MG63 (cell line): Measurements from ENCODE around the gene RBMS3. TPM values are rescaled to one million over a fixed set of nuclear protein-coding genes. Genes with fewer than 3 reads are reported as not detected.

ENCODE experiments used
- DNase-seq: peaks from one replicate; pipeline ENCODE4 v3.0.0-alpha.2; 2020
- H3K27me3 ChIP-seq: fragments of 250-450 bp; sonication (Bioruptor Pico); 2 replicates; pipeline ENCODE4 v1.5.1; 2020; ENCODE audit warnings: mild to moderate bottlenecking, moderate library complexity
- H3K36me3 ChIP-seq: fragments of 250-450 bp; sonication (Bioruptor Pico); 2 replicates; pipeline ENCODE4 v1.5.1; 2020; ENCODE audit warnings: mild to moderate bottlenecking, moderate library complexity
- H3K4me3 ChIP-seq: fragments of 250-450 bp; sonication (Bioruptor Pico); 2 replicates; pipeline ENCODE4 v1.5.1; 2020; ENCODE audit warnings: mild to moderate bottlenecking, moderate library complexity
- H3K9me3 ChIP-seq: fragments of 250-450 bp; sonication (Bioruptor Pico); 2 replicates; pipeline ENCODE4 v1.5.1; 2020; ENCODE audit warnings: mild to moderate bottlenecking, moderate library complexity
- total RNA-seq: library from RNA; depleted of rRNA; stranded (reverse); fragments of >200 nt; shearing (Covaris generic); gene quantifications from 2 replicates; pipeline ENCODE4 v1.2.3, GENCODE V29; 2014; ENCODE audit warnings: low replicate concordance

The RBMS3 gene
- total RNA-seq, 1 experiment from 2014 or later = 12.0 TPM

GRCh38 chr3:29290596-29290995, 9.7 kb downstream of the RBMS3 start:
- Histone ChIP-seq H3K9me3 (no peaks in the 10 kb centered on the region), H3K36me3 (peaks cover 6% of the 10 kb centered on the region; the same call in 1 of the 2 replicates), H3K27me3 (no peaks in the 10 kb centered on the region), H3K4me3 (no peak overlapping the region)
- DNase-seq = no peak

- Histone ChIP-seq H3K4me3 (no peak overlapping the region), H3K9me3 (no peaks in the 10 kb centered on the region), H3K27me3 (no peaks in the 10 kb centered on the region), H3K36me3 (peaks cover 6% of the 10 kb centered on the region; the same call in 1 of the 2 replicates)
- no peak for DNase-seq
Measured at GRCh38 chr3:29291260-29291981, 10.6 kb downstream of the RBMS3 start.

- H3K9me3 ChIP-seq = no peaks in the 10 kb centered on the region
- H3K36me3 ChIP-seq = peaks cover 6% of the 10 kb centered on the region; the same call in 1 of the 2 replicates
Measured at GRCh38 chr3:29291982-29292363, 11.1 kb downstream of the RBMS3 start.

GRCh38 chr3:29293421-29293820, 12.6 kb downstream of the RBMS3 start:
- H3K36me3 ChIP-seq = peaks cover 6% of the 10 kb centered on the region; the same call in 1 of the 2 replicates
- no peaks in the 10 kb centered on the region for H3K27me3 ChIP-seq
- no peaks in the 10 kb centered on the region for H3K9me3 ChIP-seq
- no peak overlapping the region for H3K4me3 ChIP-seq
- no peak for DNase-seq

More at GRCh38 chr3:29291982-29292363, 11.1 kb downstream of the RBMS3 start:
- Histone ChIP-seq H3K4me3 (no peak overlapping the region), H3K27me3 (no peaks in the 10 kb centered on the region)
- DNase-seq = no peak

- DNase-seq = no peak
- H3K4me3 ChIP-seq = no peak overlapping the region
- H3K9me3 ChIP-seq = no peaks in the 10 kb centered on the region
- H3K36me3 ChIP-seq = peaks cover 1% of the 10 kb centered on the region; the same call in 1 of the 2 replicates
- no peaks in the 10 kb centered on the region for H3K27me3 ChIP-seq
Measured at GRCh38 chr3:29297998-29298397, 17.1 kb downstream of the RBMS3 start.

GRCh38 chr3:29301332-29302019, 20.6 kb downstream of the RBMS3 start:
- Histone ChIP-seq H3K27me3 (no peaks in the 10 kb centered on the region), H3K4me3 (no peak overlapping the region), H3K9me3 (no peaks in the 10 kb centered on the region), H3K36me3 (no peaks in the 10 kb centered on the region)
- no peak for DNase-seq

GRCh38 chr3:29302619-29303018, 21.7 kb downstream of the RBMS3 start:
- no peaks in the 10 kb centered on the region for H3K9me3 ChIP-seq
- H3K27me3 ChIP-seq = no peaks in the 10 kb centered on the region
- H3K36me3 ChIP-seq = no peaks in the 10 kb centered on the region
- no peak overlapping the region for H3K4me3 ChIP-seq
- no peak for DNase-seq

GRCh38 chr3:29307295-29307694, 26.4 kb downstream of the RBMS3 start:
- Histone ChIP-seq H3K36me3 (no peaks in the 10 kb centered on the region), H3K4me3 (no peak overlapping the region), H3K9me3 (no peaks in the 10 kb centered on the region), H3K27me3 (no peaks in the 10 kb centered on the region)
- DNase-seq = no peak

- Histone ChIP-seq H3K9me3 (no peaks in the 10 kb centered on the region), H3K27me3 (no peaks in the 10 kb centered on the region)
Measured at GRCh38 chr3:29310865-29311264, 30.0 kb downstream of the RBMS3 start.

GRCh38 chr3:29311795-29312194, 30.9 kb downstream of the RBMS3 start:
- H3K27me3 ChIP-seq = no peaks in the 10 kb centered on the region
- no peak overlapping the region for H3K4me3 ChIP-seq
- H3K36me3 ChIP-seq = no peaks in the 10 kb centered on the region
- H3K9me3 ChIP-seq = no peaks in the 10 kb centered on the region
- no peak for DNase-seq

More at GRCh38 chr3:29310865-29311264, 30.0 kb downstream of the RBMS3 start:
- no peak for DNase-seq
- no peaks in the 10 kb centered on the region for H3K36me3 ChIP-seq
- no peak overlapping the region for H3K4me3 ChIP-seq

GRCh38 chr3:29312395-29312794, 31.5 kb downstream of the RBMS3 start:
- Histone ChIP-seq H3K27me3 (no peaks in the 10 kb centered on the region), H3K9me3 (no peaks in the 10 kb centered on the region), H3K36me3 (no peaks in the 10 kb centered on the region), H3K4me3 (no peak overlapping the region)
- no peak for DNase-seq

GRCh38 chr3:29312960-29313452, 32.1 kb downstream of the RBMS3 start:
- Histone ChIP-seq H3K9me3 (no peaks in the 10 kb centered on the region), H3K4me3 (no peak overlapping the region), H3K27me3 (no peaks in the 10 kb centered on the region), H3K36me3 (no peaks in the 10 kb centered on the region)
- DNase-seq = no peak

GRCh38 chr3:29313981-29314726, 33.3 kb downstream of the RBMS3 start:
- no peak for DNase-seq
- Histone ChIP-seq H3K36me3 (no peaks in the 10 kb centered on the region), H3K27me3 (no peaks in the 10 kb centered on the region), H3K4me3 (no peak overlapping the region), H3K9me3 (no peaks in the 10 kb centered on the region)

GRCh38 chr3:29314727-29315088, 33.8 kb downstream of the RBMS3 start:
- no peak for DNase-seq
- H3K4me3 ChIP-seq = no peak overlapping the region
- H3K27me3 ChIP-seq = no peaks in the 10 kb centered on the region
- H3K36me3 ChIP-seq = no peaks in the 10 kb centered on the region
- H3K9me3 ChIP-seq = no peaks in the 10 kb centered on the region

- no peak for DNase-seq
- H3K4me3 ChIP-seq = no peak overlapping the region
- H3K36me3 ChIP-seq = no peaks in the 10 kb centered on the region
Measured at GRCh38 chr3:29317659-29318173, 36.8 kb downstream of the RBMS3 start.

GRCh38 chr3:29318251-29318650, 37.4 kb downstream of the RBMS3 start:
- H3K9me3 ChIP-seq = no peaks in the 10 kb centered on the region
- no peak overlapping the region for H3K4me3 ChIP-seq
- DNase-seq = no peak
- no peaks in the 10 kb centered on the region for H3K27me3 ChIP-seq
- H3K36me3 ChIP-seq = no peaks in the 10 kb centered on the region; the same call in 1 of the 2 replicates

More at GRCh38 chr3:29317659-29318173, 36.8 kb downstream of the RBMS3 start:
- no peaks in the 10 kb centered on the region for H3K27me3 ChIP-seq
- H3K9me3 ChIP-seq = no peaks in the 10 kb centered on the region

- Histone ChIP-seq H3K36me3 (no peaks in the 10 kb centered on the region; the same call in 1 of the 2 replicates), H3K4me3 (no peak overlapping the region), H3K27me3 (no peaks in the 10 kb centered on the region), H3K9me3 (no peaks in the 10 kb centered on the region)
- no peak for DNase-seq
Measured at GRCh38 chr3:29319262-29319661, 38.4 kb downstream of the RBMS3 start.
